ENCODE results near the gene NDUFA13.

NDUFA13 gene

DNA sequence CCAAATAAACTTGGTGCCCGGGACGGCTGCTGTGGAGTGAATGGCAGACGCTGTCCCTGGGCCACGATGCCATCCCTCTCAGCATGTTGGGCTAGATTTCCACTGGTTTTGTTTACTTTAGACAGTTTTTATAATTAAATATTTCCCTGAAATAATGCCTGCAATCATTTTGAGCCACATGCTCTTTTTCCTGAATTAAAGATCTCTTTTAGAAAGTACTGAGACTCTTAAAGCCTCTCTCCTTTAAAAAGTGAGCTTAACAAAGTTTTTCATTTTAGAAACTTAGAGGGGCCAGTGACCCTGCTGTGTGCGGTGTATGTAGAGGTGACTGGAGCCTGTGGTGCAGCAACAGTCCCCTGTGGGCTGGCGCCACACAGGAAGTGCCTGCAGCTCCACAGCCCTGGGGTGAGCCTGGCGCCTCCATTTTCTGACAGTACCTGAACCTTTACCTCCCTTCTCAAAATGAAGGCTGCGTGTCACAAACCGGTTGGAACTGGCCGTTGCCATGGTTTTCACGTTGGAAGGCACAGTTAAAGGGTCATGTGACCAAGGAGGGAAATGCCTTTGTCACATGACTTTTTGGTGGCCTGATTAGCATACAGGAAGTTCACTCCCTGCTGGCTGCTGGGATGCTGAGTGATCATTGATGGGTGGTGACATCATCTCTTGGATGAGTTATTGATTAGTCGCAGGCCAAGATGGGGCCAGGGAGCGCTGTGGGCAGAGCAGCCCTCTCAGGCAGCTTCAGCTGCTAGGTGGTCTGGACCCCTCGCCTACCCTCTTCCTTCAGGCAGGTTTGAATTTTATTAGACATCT is 26.9 kb upstream of the NDUFA13 start:
- Histone ChIP-seq H3K9me3 (ENCODE audit: insufficient read depth, low read length) (no peaks in the 10 kb centered on the region), H3K4me3 (ENCODE audit: insufficient read depth, low read length, poor library complexity, severe bottlenecking) (no peak overlapping the region), H2AFZ (ENCODE audit: low read depth, low read length, severe bottlenecking) (no peak overlapping the region), H4K20me1 (ENCODE audit: low read depth, low read length) (no peaks in the 10 kb centered on the region), H3K79me2 (ENCODE audit: insufficient read depth, low read length) (peaks cover 49% of the 10 kb centered on the region), H3K27me3 (ENCODE audit: low read length) (no peaks in the 10 kb centered on the region), H3K4me2 (ENCODE audit: low read depth, low read length, poor library complexity, severe bottlenecking) (peak overlapping the region; percentile 22), H3K36me3 (ENCODE audit: low read length) (no peaks in the 10 kb centered on the region), H3F3A (ENCODE audit: insufficient read depth) (peaks cover 17% of the 10 kb centered on the region), H3K27ac (ENCODE audit: low read depth, low read length) (peak overlapping the region; percentile 71), H3K9ac (ENCODE audit: low read length) (peak overlapping the region; percentile 25), H3K9me2 (replicated peaks; ENCODE audit: insufficient read depth, low read length) (no peaks in the 10 kb centered on the region)
- no peak for TF ChIP-seq EZH2phosphoT487 (conservative IDR thresholded peaks at IDR 0.05; ENCODE audit: low read length)
- TF ChIP-seq, protein P1, sequence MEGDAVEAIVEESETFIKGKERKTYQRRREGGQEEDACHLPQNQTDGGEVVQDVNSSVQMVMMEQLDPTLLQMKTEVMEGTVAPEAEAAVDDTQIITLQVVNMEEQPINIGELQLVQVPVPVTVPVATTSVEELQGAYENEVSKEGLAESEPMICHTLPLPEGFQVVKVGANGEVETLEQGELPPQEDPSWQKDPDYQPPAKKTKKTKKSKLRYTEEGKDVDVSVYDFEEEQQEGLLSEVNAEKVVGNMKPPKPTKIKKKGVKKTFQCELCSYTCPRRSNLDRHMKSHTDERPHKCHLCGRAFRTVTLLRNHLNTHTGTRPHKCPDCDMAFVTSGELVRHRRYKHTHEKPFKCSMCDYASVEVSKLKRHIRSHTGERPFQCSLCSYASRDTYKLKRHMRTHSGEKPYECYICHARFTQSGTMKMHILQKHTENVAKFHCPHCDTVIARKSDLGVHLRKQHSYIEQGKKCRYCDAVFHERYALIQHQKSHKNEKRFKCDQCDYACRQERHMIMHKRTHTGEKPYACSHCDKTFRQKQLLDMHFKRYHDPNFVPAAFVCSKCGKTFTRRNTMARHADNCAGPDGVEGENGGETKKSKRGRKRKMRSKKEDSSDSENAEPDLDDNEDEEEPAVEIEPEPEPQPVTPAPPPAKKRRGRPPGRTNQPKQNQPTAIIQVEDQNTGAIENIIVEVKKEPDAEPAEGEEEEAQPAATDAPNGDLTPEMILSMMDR (IDR thresholded peaks at IDR 0.05; ENCODE audit: insufficient read depth, low read length, poor library complexity, severe bottlenecking), result no peak

DNA sequence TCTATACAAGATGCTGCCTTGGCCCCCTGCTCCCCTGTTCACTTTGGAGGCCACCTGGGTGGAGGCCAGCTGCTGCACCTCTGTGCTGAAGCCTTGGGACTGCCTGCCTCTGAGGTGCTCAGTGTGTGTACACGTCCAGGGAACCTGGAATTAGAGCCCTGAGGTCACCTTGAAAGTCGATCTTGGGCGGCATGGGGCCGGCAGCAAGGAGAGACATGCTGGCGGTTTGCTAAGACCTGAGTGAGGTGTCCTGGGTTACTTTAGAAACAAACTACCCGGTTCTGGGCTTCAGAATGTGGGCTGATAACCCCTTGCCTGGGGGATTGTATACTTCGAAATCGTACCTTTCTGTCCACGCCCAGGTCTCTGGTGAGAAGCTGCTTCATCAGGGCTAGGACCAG is 26.2 kb upstream of the NDUFA13 start:
- Histone ChIP-seq H3K36me3 (ENCODE audit: low read length) (no peaks in the 10 kb centered on the region), H3K27me3 (ENCODE audit: low read length) (no peaks in the 10 kb centered on the region), H3K27ac (ENCODE audit: low read depth, low read length) (peak overlapping the region; percentile 71), H2AFZ (ENCODE audit: low read depth, low read length, severe bottlenecking) (no peak overlapping the region), H3K9ac (ENCODE audit: low read length) (no peak overlapping the region), H3K9me3 (ENCODE audit: insufficient read depth, low read length) (no peaks in the 10 kb centered on the region), H3K9me2 (replicated peaks; ENCODE audit: insufficient read depth, low read length) (no peaks in the 10 kb centered on the region), H3K4me2 (ENCODE audit: low read depth, low read length, poor library complexity, severe bottlenecking) (peak overlapping the region; percentile 14), H3F3A (ENCODE audit: insufficient read depth) (peaks cover 17% of the 10 kb centered on the region), H3K79me2 (ENCODE audit: insufficient read depth, low read length) (peaks cover 47% of the 10 kb centered on the region), H3K4me3 (ENCODE audit: insufficient read depth, low read length, poor library complexity, severe bottlenecking) (no peak overlapping the region), H4K20me1 (ENCODE audit: low read depth, low read length) (no peaks in the 10 kb centered on the region)
- TF ChIP-seq EZH2phosphoT487 (conservative IDR thresholded peaks at IDR 0.05; ENCODE audit: low read length), result no peak
- TF ChIP-seq, protein P1 (IDR thresholded peaks at IDR 0.05; ENCODE audit: insufficient read depth, low read length, poor library complexity, severe bottlenecking), result no peak

DNA sequence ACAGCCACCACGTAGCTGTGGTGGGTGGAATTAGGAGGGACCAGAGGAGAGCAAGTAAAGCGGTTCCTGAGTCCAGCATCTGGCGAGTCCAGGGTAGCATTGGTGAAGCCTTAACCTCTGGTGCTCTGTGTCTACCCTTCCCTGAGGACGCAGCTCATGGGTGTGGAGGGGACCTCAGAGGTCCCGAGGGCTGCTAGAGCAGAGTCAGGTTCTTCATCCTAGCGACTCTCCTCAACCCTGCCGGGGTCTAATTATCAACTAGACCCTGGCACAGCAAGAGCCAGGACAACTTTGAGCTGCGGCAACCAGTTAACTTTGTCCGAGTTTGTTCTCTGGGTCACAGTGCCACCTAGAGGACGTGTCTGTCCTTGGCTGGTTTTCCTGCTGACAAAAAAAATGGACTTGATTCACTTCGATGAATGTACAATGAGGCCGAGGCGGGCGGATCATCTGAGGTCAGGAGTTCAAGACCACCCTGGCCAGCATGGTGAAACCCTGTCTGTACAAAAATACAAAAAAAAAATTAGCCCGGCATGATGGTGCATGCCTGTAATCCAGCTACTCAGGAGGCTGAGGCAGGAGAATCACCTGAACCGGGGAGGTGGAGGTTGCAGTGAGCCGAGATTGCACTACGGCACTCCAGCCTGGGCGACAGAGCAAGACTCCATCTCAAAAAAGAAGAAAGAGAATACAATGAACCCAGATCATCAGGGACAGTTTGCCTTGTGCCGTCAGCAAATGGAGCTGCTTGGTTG is 25.6 kb upstream of the NDUFA13 start:
- H3K4me3 ChIP-seq (ENCODE audit: insufficient read depth, low read length, poor library complexity, severe bottlenecking), result no peak overlapping the region
- H3K27me3 ChIP-seq (ENCODE audit: low read length), result no peaks in the 10 kb centered on the region
- H3K9ac ChIP-seq (ENCODE audit: low read length), result no peak overlapping the region
- H3K79me2 ChIP-seq (ENCODE audit: insufficient read depth, low read length), result peaks cover 41% of the 10 kb centered on the region
- no peaks in the 10 kb centered on the region for H4K20me1 ChIP-seq (ENCODE audit: low read depth, low read length)
- no peaks in the 10 kb centered on the region for H3K9me3 ChIP-seq (ENCODE audit: insufficient read depth, low read length)
- H3K9me2 ChIP-seq (replicated peaks; ENCODE audit: insufficient read depth, low read length), result no peaks in the 10 kb centered on the region
- H3F3A ChIP-seq (ENCODE audit: insufficient read depth), result peaks cover 17% of the 10 kb centered on the region
- no peaks in the 10 kb centered on the region for H3K36me3 ChIP-seq (ENCODE audit: low read length)
- peak overlapping the region; percentile 14 for H3K4me2 ChIP-seq (ENCODE audit: low read depth, low read length, poor library complexity, severe bottlenecking)
- no peak overlapping the region for H2AFZ ChIP-seq (ENCODE audit: low read depth, low read length, severe bottlenecking)
- TF ChIP-seq EZH2phosphoT487 (conservative IDR thresholded peaks at IDR 0.05; ENCODE audit: low read length), result no peak
- TF ChIP-seq, protein P1 (IDR thresholded peaks at IDR 0.05; ENCODE audit: insufficient read depth, low read length, poor library complexity, severe bottlenecking), result peak; percentile 87
- peak overlapping the region; percentile 71 for H3K27ac ChIP-seq (ENCODE audit: low read depth, low read length)
